Kidney epithelial cell (primary cell): ENCODE measurements around the gene SUPT4H1. TPM values are rescaled to one million over a fixed set of nuclear protein-coding genes. Genes with fewer than 3 reads are reported as not detected.

Experiments used
- DNase-seq: peaks from one replicate; pipeline ENCODE4 v3.0.0-alpha.2; 2010; ENCODE audit warnings: low read depth
- H3K27me3 ChIP-seq: 2 replicates; pipeline ENCODE4 v1.6.0; 2011; ENCODE audit warnings: low read length; ENCODE audit not compliant: control insufficient read depth, insufficient read depth
- H3K36me3 ChIP-seq: 2 replicates; pipeline ENCODE4 v1.5.1; 2011; ENCODE audit warnings: low read length; ENCODE audit not compliant: control insufficient read depth, insufficient read depth
- H3K4me3 ChIP-seq: 2 replicates; pipeline ENCODE4 v1.5.1; 2011; ENCODE audit warnings: low read depth, mild to moderate bottlenecking, control low read depth, low read length
- total RNA-seq: library from RNA; depleted of rRNA; stranded (reverse); fragments of >200 nt; gene quantifications from 2 replicates; pipeline ENCODE4 v1.2.3, GENCODE V29; 2015
- TF ChIP-seq, protein P1 (sequence below): IDR thresholded peaks from 2 replicates; pipeline ENCODE4 v1.5.1; 2011; ENCODE audit warnings: mild to moderate bottlenecking, moderate library complexity, low read length, control low read depth, inconsistent platforms; ENCODE audit not compliant: insufficient read depth, poor library complexity, severe bottlenecking

Gene SUPT4H1
- total RNA-seq, 1 donor from 2014 or later: 52.0 TPM

- DNase-seq: no peak
- TF ChIP-seq, protein P1, sequence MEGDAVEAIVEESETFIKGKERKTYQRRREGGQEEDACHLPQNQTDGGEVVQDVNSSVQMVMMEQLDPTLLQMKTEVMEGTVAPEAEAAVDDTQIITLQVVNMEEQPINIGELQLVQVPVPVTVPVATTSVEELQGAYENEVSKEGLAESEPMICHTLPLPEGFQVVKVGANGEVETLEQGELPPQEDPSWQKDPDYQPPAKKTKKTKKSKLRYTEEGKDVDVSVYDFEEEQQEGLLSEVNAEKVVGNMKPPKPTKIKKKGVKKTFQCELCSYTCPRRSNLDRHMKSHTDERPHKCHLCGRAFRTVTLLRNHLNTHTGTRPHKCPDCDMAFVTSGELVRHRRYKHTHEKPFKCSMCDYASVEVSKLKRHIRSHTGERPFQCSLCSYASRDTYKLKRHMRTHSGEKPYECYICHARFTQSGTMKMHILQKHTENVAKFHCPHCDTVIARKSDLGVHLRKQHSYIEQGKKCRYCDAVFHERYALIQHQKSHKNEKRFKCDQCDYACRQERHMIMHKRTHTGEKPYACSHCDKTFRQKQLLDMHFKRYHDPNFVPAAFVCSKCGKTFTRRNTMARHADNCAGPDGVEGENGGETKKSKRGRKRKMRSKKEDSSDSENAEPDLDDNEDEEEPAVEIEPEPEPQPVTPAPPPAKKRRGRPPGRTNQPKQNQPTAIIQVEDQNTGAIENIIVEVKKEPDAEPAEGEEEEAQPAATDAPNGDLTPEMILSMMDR: no peak
- Histone ChIP-seq H3K36me3 (no peaks in the 10 kb centered on the region), H3K27me3 (peaks cover 16% of the 10 kb centered on the region), H3K4me3 (no peak overlapping the region)
These were observed 21.4 kb downstream of the SUPT4H1 start for GRCh38 chr17:58330538-58330996.

DNA sequence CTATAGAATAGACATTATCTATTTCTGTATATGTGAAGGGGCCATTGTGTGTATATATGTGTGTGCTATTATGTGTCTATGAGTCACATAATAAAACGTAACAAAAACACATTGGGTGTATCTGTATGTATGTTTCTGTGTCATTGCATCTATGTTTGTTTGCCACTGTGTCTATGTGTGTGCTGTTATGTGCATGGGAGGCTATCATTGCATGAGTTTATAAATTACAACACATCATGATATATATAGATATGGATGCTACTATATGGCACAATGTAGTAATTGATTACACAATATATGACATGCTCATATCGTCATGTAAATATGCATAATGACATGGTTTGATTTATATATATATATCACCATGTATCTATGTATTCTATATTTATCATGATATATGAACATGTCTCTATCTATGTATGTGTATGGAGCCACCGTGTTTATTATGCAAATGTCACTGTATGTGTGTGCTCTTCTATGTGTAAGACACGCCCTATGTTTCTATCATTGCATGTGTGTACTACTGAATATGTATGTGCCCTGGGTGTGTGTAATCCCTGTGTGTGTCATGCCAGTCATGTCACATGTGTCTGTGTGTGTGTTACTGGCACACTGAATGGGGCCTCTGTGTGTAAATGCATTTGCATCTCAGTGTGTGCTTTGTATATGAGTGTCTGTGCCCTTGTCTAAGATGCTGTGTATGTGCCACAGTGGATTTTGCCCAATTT lies 22.0 kb downstream of the SUPT4H1 start:
- no peak overlapping the region for H3K4me3 ChIP-seq
- no peak for DNase-seq
- peaks cover 21% of the 10 kb centered on the region for H3K27me3 ChIP-seq
- no peaks in the 10 kb centered on the region for H3K36me3 ChIP-seq
- TF ChIP-seq, protein P1: no peak

DNA sequence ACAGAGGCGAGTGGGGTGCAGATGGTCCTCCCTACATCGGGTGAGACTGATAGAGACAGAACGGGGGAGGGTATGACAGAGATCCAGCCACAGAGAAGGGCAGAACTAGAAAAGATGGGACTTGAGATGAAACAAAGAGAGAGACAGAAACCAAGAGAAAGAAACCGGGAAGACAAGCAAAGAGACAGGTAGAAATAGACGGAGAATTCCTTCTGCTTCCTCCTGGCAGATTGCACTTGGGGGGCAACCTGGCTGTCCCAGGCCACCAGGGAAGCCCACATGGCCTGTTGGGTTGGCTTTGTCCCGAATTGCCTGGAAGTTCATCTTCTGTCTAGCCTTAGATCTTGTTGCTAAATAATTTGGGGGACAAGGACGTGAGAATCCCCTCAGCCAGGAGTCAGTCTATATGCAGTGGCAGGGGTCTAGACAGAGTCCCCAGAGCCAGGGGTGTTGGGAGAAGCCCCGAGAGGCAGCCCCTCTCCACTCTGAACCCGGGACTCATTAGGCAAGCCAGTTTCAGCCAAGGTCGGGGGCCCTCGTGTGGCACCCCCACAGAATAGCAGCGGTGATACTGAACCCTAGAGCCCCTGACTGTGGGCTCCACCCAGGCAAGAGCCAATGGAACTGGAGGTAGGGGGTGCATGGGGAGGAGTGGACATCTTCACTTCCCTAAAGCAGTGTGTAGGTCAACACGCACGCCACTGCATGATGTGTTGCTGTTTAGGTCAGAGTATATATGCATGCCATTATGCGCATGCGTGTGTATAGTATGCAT lies 22.8 kb downstream of the SUPT4H1 start:
- peaks cover 26% of the 10 kb centered on the region for H3K27me3 ChIP-seq
- DNase-seq: no peak
- no peak overlapping the region for H3K4me3 ChIP-seq
- no peaks in the 10 kb centered on the region for H3K36me3 ChIP-seq
- TF ChIP-seq, protein P1: no peak

DNA sequence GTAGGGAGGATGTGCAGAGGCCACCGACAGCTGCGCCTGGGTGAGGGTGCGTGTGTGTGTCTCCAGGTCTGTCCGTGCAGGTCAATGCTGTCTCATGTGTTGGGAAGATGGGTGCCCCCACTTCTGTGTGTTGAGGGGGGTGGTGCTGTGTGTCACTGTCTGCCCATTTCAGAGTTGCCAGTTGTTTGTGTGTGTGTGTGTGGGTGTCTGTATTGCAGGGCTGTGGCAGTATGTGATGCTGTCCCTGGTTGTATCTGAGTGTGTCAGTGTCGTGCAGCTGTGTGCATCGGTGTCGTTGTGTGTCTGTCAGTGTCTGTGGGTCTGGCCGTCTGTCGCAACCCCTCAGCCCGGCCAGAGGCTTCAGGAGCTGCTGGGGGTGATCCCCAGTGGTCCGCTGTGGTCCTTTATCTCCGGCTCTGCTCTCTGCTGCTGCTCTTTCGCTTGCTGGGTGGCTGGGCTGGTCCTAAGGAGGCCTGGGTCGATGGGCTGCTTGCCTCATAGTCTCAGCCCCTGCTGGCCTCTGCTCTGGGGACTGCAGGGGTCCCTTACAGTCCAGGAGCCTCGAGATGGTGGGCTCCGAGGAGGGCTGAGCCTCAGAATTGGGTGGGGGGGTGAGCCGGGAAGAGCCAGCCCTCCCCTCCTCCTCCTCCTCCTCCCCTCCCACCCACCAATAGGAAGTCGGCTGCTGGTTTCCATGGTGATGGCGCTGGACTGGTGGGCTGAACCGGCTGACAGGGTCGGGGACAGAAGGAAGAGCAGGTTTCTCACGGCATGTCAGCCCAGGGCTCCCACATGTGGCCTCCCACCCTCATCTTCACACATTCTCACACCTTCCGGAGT lies 23.6 kb downstream of the SUPT4H1 start, which contains the start of gene TSPOAP1:
TSS of gene TSPOAP1 (minus strand) at position 601 of the 840 bp plus-strand sequence. CDS start 875 bp downstream, outside the sequence.
- TF ChIP-seq, protein P1: no peak
- Histone ChIP-seq H3K4me3 (no peak within 1 kb of the TSS), H3K36me3 (no peaks in the 10 kb centered on the region), H3K27me3 (peaks cover 34% of the 10 kb centered on the region)
- no peak for DNase-seq

GRCh38 chr17:58327363-58328194 lies 24.4 kb downstream of the SUPT4H1 start:
- Histone ChIP-seq H3K27me3 (peaks cover 34% of the 10 kb centered on the region), H3K36me3 (no peaks in the 10 kb centered on the region), H3K4me3 (no peak overlapping the region)
- DNase-seq: no peak
- TF ChIP-seq, protein P1: no peak
